ENCODE data around the gene MRPS15.

Gene MRPS15

DNA sequence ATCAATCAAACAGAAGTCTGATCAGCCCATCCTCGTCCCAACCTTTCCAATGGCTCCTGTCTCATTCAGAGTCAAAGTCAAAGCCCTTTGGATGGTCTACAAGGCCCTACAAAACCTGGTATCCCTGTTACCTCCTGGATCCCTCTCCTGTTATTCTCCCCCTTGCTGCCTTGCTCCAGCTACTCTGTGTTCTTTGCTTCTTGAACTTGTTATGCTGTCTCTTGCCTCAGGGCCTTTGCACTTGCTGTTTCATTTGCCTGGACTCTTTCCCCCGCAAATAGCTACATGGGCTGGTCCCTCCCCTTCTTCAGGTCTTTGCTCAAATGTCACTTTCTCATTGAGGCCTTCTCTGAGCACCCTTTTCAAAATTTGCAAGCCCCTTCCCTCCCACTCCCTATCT is 19.9 kb upstream of the MRPS15 start:
- H3K27me3 ChIP-seq (ENCODE audit: insufficient read depth, low read length, poor library complexity) = peaks cover 4% of the 10 kb centered on the region
- H3K27ac ChIP-seq (ENCODE audit: low read length) = no peak overlapping the region
- no peak overlapping the region for H2AFZ ChIP-seq (ENCODE audit: low read depth, low read length)
- no peak overlapping the region for H3K9ac ChIP-seq (ENCODE audit: low read depth, low read length)
- H4K20me1 ChIP-seq (ENCODE audit: insufficient read depth, low read length) = no peaks in the 10 kb centered on the region
- DNase-seq = no peak
- TF ChIP-seq EZH2 (IDR thresholded peaks at IDR 0.05; ENCODE audit: borderline replicate concordance, low read depth, low read length, severe bottlenecking) = no peak
- TF ChIP-seq CTCF (IDR thresholded peaks at IDR 0.05; ENCODE audit: borderline replicate concordance, extremely low read depth, low read length, poor library complexity, severe bottlenecking) = no peak
- H3K4me2 ChIP-seq (ENCODE audit: insufficient read depth, low read length) = no peak overlapping the region
- no peaks in the 10 kb centered on the region for H3K4me1 ChIP-seq (ENCODE audit: insufficient read depth, low read length)
- no peaks in the 10 kb centered on the region for H3K9me3 ChIP-seq (ENCODE audit: insufficient read depth, low read length, severe bottlenecking)
- H3K36me3 ChIP-seq (ENCODE audit: insufficient read depth, low read length) = no peaks in the 10 kb centered on the region
- no peaks in the 10 kb centered on the region for H3K79me2 ChIP-seq (ENCODE audit: insufficient read depth, low read length)
- ATAC-seq (ENCODE audit: insufficient read depth, low read depth) = no peak
- H3K4me3 ChIP-seq (ENCODE audit: low read depth in 1 of 2, low read length in 2 of 2) = no peak overlapping the region

- DNase-seq (no peak), ATAC-seq (ENCODE audit: insufficient read depth, low read depth) (no peak)
- H3K36me3 ChIP-seq (ENCODE audit: insufficient read depth, low read length) = no peaks in the 10 kb centered on the region
- no peak within 1 kb of the TSS for H2AFZ ChIP-seq (ENCODE audit: low read depth, low read length)
- no peak within 1 kb of the TSS for H3K9ac ChIP-seq (ENCODE audit: low read depth, low read length)
- H4K20me1 ChIP-seq (ENCODE audit: insufficient read depth, low read length) = no peaks in the 10 kb centered on the region
- no peaks in the 10 kb centered on the region for H3K79me2 ChIP-seq (ENCODE audit: insufficient read depth, low read length)
- no peak within 1 kb of the TSS for H3K4me2 ChIP-seq (ENCODE audit: insufficient read depth, low read length)
- peaks cover 4% of the 10 kb centered on the region for H3K27me3 ChIP-seq (ENCODE audit: insufficient read depth, low read length, poor library complexity)
- TF ChIP-seq EZH2 (IDR thresholded peaks at IDR 0.05; ENCODE audit: borderline replicate concordance, low read depth, low read length, severe bottlenecking) (no peak), CTCF (IDR thresholded peaks at IDR 0.05; ENCODE audit: borderline replicate concordance, extremely low read depth, low read length, poor library complexity, severe bottlenecking) (no peak)
- no peaks in the 10 kb centered on the region for H3K4me1 ChIP-seq (ENCODE audit: insufficient read depth, low read length)
- no peak within 1 kb of the TSS for H3K27ac ChIP-seq (ENCODE audit: low read length)
- H3K9me3 ChIP-seq (ENCODE audit: insufficient read depth, low read length, severe bottlenecking) = no peaks in the 10 kb centered on the region
- H3K4me3 ChIP-seq (ENCODE audit: low read depth in 1 of 2, low read length in 2 of 2) = no peak within 1 kb of the TSS
These were observed 18.7 kb upstream of the MRPS15 start, which contains the start of gene CSF3R for GRCh38 chr1:36482724-36483388. Gene CSF3R (minus strand): TSS chr1:36482913. CDS start chr1:36479496, 3,417 bp downstream.

DNA sequence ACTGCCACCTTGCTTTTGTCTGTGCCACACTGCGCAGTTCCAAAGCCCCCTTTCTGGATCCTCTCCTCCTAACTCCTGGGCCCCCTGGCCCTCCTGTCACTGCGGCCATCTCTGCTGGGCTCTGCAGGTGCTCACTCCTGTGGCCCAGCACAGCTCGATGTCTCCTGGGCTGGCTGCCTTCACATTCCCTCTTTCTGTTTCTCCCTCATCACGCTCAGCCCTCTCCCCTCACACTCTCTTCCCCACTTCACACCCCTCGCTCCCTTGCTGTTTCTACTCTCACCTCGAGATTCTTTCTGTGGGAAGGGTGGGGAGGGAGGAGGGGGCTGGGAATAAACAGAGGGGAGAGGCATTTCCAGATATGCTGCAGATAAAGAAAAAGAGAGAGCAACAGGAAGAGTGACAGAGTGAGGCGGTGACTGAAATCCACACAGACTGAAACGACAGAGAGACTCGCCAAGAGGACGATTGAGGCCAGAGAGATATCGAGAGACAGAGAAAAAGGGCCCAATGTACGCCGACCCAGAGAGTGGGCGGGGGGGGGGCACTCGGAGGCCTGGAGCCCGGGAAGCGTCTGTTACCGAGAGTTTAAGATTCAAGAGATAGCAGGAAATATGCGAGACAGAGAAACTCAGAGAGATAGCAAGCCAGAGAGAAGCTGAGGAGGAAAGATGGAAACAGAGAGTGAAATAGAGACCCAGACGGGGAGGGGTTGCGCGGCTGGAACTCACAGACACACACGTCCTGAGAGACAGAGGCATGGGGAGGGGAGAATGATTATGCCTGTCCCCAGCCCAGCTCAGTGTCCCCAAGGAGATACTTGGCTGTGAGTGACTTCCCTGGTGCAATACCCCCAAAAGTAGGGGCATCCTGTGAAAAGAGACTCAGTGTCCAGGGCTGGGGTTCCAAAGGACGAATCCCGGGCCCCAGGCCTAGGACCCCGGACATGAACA is 17.9 kb upstream of the MRPS15 start:
- Histone ChIP-seq H3K4me1 (ENCODE audit: insufficient read depth, low read length) (no peaks in the 10 kb centered on the region), H3K27ac (ENCODE audit: low read length) (no peak overlapping the region), H3K27me3 (ENCODE audit: insufficient read depth, low read length, poor library complexity) (peaks cover 4% of the 10 kb centered on the region), H3K4me2 (ENCODE audit: insufficient read depth, low read length) (no peak overlapping the region), H4K20me1 (ENCODE audit: insufficient read depth, low read length) (no peaks in the 10 kb centered on the region), H3K36me3 (ENCODE audit: insufficient read depth, low read length) (no peaks in the 10 kb centered on the region), H3K79me2 (ENCODE audit: insufficient read depth, low read length) (no peaks in the 10 kb centered on the region), H3K9me3 (ENCODE audit: insufficient read depth, low read length, severe bottlenecking) (no peaks in the 10 kb centered on the region), H2AFZ (ENCODE audit: low read depth, low read length) (no peak overlapping the region), H3K9ac (ENCODE audit: low read depth, low read length) (no peak overlapping the region), H3K4me3 (ENCODE audit: low read depth in 1 of 2, low read length in 2 of 2) (no peak overlapping the region)
- ATAC-seq (ENCODE audit: insufficient read depth, low read depth) (no peak), DNase-seq (no peak)
- TF ChIP-seq CTCF (IDR thresholded peaks at IDR 0.05; ENCODE audit: borderline replicate concordance, extremely low read depth, low read length, poor library complexity, severe bottlenecking) (no peak), EZH2 (IDR thresholded peaks at IDR 0.05; ENCODE audit: borderline replicate concordance, low read depth, low read length, severe bottlenecking) (no peak)

All from DND-41 (cell line).